Activated CD4-positive, alpha-beta T cell treated with anti-CD3 and anti-CD28 coated beads, Interleukin-2, Interleukin-6, amounts not matched to agents 100 ng/mL and 50 ng/mL, durations not matched to agents 16 hours and 8 hours (primary cell): Measurements from ENCODE around the gene HAP1.

Experiments used
- DNase-seq: peaks from one replicate; pipeline ENCODE4 v3.0.0-alpha.2; 2020

The HAP1 gene

GRCh38 chr17:41763327-41763726, 28.9 kb upstream of the HAP1 start:
- DNase-seq = no peak

DNA sequence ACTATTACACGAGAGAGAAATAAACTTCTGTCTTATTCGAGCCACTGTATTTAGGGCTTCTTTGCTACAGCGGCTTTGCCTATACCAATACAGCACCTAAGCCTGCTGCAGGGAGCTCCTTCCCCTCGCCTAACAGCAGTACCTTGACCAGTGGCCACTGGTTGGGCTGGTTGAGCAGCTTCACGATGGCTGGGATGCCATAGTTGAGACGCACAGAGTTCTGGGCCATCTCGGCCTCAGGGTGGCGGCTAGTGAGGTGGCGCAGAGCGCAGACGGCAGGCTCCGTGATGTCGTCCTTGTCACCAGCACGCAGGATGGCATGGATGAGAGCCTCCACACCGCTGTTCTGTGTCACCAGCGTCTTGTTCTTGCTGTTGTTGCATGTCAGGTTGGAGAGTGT, 28.4 kb upstream of the HAP1 start:
- DNase-seq = no peak

DNA sequence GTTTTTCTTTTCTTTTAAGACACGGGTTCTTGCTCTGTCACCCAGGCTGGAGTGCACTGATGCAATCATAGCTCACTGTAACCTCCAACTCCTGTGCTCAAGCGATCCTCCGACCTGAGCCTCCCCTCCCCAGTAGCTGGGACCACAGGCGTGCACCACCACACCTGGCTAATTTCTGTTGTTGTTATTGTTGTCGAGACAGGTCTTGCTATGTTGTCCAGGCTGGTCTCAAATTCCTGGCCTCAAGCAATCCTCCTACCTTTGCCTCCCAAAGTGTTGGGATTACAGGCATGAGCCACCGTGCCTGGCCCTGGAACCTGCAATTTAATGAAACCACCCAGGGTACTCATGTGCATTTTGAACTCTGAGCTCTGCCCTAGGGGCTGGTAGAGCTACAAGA, 27.9 kb upstream of the HAP1 start:
- DNase-seq = no peak

DNA sequence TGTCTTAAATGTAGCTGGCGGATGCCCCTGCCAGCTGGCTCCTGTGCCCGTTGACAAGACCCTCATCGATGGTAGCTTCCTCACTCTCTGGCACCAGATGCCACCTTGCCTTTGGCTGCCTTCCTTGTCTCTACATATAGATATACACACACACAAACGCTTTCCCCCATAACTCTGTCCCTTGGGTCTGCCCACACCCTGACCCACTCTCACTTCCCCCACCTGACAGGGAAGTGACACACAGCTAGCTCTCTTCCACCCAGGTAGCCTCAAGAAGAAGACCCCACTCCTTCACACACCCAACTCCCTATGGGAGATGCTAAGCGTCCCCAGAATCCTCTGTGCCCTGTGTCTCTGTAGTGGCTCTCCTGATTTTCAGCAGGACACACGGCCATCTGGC, 26.4 kb upstream of the HAP1 start:
- DNase-seq = no peak

DNA sequence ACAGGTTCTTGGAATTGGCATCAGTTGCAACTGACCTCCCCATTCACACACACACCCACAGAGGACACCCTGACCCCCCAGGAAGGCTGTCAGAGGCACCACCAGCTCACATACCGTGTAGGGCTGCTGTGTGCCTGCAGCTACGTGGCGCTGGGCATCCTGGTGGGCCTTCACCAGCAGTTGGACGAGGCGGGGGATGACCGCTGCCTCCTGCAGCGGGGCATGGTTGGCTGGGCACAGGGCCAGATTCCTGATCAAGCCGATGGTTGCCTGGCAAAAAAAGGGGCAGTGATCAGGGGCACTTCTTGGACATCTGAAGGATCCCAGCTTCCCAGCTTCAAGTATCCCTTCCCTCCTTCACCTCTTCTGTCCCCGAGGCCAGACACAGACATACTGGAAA, 24.2 kb upstream of the HAP1 start:
- no peak for DNase-seq

DNA sequence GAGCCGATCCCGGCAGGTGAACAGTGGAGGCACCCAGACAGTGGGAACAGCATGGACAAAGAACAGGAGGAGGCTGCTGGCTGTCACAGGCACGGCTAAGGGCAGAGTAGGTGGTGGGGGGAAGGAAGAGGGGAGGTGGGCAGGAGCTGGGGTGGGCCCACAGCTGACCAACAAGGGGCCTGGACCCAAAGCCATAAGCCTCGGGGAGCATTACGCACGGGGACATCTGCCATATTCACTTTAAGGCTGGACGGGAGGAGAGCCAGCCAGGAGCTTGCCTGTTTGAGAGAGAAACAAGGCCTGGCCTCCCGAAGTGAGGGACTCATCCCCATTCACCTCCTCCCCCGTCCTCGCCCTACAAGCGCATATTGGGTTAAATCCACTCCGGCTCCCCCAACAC, 19.6 kb upstream of the HAP1 start:
- no peak for DNase-seq

DNA sequence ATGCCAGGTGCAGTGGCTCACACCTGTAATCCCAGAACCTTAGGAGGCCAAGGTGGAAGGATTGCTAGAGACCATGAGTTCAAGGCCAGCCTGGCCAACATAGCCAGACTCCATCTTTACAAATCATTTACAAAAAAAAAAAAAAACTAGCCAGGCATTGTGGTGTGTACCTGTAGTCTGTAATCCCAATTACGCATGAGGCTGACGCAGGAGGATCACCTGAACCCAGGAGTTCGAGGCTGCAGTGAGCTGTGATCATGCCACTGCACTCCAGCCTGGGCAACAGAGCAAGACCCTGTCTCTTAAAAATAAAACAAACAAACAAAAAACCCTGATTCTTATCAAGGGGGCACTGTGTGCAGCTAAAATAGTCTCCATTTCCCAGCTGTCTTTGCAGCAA, 16.8 kb upstream of the HAP1 start:
- DNase-seq = no peak

- DNase-seq = no peak
Measured at GRCh38 chr17:41750862-41751261, 16.4 kb upstream of the HAP1 start.

DNA sequence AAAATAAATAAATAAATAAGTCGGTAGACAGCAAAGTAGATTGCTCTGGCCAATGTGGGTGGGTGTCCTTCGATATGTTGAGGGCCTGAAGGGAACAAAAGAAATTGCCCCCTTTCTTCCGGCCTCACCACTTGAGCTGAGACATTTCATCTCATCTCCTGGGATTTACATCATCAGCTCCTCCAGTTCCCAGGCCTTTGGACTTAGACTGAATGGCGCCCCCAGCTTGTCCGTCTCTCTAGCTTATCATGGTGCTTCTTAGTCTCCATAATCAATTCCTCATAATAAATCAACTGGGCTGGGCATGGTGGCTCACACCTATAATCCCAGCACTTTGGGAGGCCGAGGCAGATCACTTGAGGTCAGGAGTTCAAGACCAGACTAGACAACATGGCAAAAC, 13.8 kb upstream of the HAP1 start:
- DNase-seq = no peak

- DNase-seq = no peak
Measured at GRCh38 chr17:41741709-41742108, 7.3 kb upstream of the HAP1 start.

DNA sequence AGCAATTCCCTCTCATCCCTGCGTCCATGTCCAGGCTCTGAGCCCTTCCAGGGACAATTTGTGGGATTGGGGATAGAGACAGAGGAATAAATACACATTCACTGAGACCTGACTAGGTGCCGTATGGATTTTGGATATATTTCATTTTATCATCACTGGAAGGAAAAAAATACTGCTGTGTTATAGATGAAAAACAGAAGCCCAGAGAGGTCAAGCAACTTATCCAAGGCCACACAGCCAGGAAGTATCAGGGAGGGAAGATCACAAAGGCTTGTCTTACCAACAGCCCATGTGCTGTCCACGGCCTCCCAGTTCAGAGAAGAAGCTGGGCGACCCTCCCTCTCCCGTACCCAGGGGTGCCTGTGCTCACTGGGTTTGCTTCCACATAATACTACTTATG, 6.1 kb upstream of the HAP1 start:
- DNase-seq = no peak

- DNase-seq = no peak
Measured at GRCh38 chr17:41739661-41740352, 5.4 kb upstream of the HAP1 start.

DNA sequence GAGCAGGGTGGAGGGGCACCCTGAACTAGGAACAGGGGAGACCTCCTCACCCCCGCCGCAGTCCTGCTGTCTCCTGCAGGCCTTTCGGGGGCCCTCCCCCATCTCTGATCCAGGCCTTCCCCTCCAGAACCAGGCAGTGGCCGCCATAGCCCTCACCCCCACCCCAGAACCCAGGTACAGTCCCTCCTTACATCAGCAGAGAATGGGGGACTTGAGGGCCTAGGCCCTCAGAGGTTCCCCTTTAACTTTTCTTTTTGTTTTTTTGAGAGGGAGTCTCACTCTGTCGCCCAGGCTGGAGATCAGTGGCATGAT, 4.3 kb upstream of the HAP1 start:
- DNase-seq = no peak

DNA sequence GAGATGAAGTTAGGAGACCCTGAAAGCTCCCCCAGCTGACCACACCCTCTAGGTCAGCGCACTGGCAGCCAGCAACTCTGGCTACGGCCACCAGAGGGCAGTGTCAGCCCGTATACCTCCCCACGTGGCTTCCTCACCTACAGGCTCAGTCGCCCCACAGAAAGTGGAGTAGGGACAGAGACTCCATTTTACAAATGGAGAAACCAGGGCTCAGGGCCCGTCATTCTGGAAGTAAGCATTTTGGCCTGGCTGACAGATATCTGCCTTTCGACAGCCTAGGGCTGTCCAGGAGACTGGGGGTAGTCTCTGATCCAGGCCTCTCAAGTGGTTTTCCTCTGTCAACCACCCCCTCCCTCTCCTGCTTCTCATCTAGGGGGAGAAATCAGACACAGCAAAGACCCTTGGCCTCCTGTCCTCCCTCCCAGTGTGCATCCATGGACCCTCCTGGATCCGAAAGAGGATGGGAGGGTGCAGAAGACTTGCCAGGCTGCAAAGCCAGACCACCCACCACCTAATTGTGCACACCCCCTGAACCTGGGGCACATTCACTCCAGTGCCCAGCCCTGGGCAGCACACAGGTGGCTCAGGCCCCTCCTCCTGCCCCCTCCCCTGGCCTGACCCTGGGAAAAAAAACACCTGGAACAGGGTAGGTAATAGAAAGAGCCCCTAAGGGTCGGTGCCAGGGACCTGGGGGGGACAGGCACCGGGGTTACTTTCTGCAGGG, 3.8 kb upstream of the HAP1 start:
- DNase-seq = peak; percentile 89

- DNase-seq = no peak
Measured at GRCh38 chr17:41737680-41738023, 3.2 kb upstream of the HAP1 start.

- DNase-seq = no peak
Measured at GRCh38 chr17:41736983-41737679, 2.7 kb upstream of the HAP1 start.

DNA sequence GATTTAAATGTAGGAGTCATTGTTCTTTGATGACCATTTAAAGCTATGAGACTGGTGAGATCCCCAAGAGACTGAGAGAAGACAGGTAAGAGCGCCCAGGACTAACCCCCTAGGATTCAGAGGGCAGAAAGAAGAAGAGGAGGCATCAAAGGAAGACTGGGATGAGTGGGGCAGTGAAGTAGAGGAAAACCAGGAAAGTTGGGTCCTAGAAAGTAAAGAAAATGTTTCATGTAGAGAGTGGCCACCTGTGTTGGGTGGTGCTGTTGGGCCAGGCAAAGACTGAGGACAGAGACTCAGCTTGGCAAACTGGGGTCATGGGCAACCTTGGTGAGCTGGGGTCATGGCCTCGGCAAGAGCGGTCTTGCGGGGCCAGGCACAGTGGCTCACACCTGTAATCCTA, 1.3 kb upstream of the HAP1 start:
- no peak for DNase-seq

GRCh38 chr17:41734949-41735313, 488 bp upstream of the HAP1 start:
- DNase-seq = no peak

GRCh38 chr17:41733348-41734138, 900 bp downstream of the HAP1 start:
- DNase-seq = no peak

DNA sequence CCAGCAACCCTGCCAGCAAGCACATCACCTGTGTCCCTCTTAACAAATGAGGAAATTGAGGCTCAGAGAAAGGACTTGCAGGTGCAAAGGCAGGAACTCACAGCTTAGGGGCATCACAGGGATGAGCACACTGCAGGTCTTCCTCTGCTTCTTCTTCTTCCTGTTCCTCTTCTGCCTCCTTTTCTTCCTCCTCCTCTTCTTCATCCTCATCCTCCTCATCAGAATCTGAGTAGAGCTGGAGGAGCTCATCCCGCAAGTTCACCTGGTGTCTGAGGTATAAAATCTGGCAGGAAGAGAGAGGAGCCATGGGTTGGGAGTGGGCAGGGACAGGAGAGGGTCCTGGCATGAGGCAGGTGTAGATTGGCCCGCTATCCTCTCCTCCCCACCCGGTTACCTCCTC, 2.6 kb downstream of the HAP1 start:
- DNase-seq = no peak

GRCh38 chr17:41730479-41730878, 4.0 kb downstream of the HAP1 start:
- DNase-seq = no peak

DNA sequence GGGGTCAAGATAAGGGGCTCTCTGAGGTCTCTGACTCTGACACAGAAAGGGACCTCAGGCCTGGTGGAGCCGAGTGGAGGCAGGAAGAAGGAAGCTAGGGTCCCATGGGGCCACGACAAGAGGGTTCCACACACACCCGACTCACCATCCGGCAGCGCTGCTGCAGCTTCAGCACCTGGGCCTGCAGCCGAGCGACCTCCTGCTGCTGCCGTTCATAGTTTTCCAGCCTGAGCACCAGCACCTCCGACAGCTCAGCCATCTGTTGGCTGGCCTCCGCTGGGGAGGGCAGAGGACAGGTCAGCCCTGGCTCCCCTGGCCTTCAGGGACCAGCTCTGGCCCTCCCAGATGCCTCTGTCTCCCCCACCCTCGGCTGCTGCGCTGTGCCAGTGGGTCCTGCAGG, 6.4 kb downstream of the HAP1 start:
- no peak for DNase-seq

DNA sequence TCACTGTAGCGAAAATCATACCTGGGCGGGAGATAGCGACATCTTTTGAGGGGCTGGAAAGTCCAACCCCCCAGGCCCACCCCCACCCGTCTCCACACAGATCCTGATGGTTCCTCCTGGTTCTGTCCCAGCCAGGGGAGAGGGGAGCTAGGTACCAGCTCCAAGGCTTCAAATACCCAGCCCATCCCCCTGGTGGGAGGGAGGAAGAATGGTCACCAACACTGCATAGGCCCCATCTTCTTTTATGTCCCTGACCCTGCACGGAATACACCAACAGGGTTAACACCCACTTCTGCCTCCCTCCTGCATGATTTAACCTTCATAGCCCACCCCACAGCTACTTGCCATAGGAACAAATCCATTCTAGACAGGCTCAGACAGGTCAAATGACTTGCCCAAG, 9.3 kb downstream of the HAP1 start:
- no peak for DNase-seq

DNA sequence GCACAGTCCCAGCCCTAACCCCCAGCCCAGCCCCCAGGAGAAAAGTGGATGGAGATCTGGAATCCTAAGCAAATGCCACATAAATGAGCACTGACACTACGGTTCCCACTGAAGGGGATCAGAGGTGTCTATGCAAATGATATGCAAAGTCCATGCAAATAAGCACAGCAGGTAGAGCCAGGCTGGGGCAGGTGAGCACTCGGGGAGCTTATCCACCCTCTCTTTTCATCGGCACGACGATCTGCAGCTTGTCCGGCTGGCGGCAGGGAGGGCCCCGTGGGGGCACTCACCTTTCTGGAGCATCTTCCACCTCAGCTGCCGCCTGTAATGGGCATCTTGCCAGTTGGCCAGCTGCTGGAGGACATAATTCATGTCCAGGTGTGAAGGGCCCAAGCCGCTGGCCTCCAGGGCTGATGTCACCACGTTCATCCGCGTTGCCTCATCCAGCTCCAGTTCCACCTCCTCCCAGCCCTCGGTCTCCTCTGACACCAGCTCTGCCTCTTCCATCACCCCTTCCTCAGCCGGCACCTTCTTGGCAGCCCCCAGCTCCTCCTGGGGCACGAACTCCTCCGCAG, 9.9 kb downstream of the HAP1 start:
- DNase-seq = no peak
